NT2/D1 (cell line): ENCODE data around the gene CSAG1.
"Not testable (repeated sequence)": the region's sequence is repeated elsewhere in the genome, so short reads cannot be mapped to it uniquely, and the experiment has no call there.

Source experiments
- DNase-seq: peaks from one replicate; pipeline ENCODE4 v3.0.0-alpha.2; 2011; ENCODE audit warnings: low read depth, low spot score
- H3K27me3 ChIP-seq: 2 replicates; pipeline ENCODE4 v1.6.0; 2011; ENCODE audit warnings: mild to moderate bottlenecking; ENCODE audit not compliant: insufficient read length, insufficient read depth
- H3K36me3 ChIP-seq: 2 replicates; pipeline ENCODE4 v1.6.1; 2011; ENCODE audit warnings: mild to moderate bottlenecking, low read length, mixed read lengths; ENCODE audit not compliant: insufficient read depth, insufficient read length
- H3K4me1 ChIP-seq: 2 replicates; pipeline ENCODE4 v1.5.1; 2011; ENCODE audit not compliant: insufficient read depth, insufficient read length
- H3K4me3 ChIP-seq: 2 replicates; pipeline ENCODE4 v1.5.1; 2011; ENCODE audit warnings: low read depth; ENCODE audit not compliant: insufficient read length
- H3K9ac ChIP-seq: 2 replicates; pipeline ENCODE4 v1.6.0; 2011; ENCODE audit warnings: low read depth; ENCODE audit not compliant: insufficient read length
- H3K9me3 ChIP-seq: 2 replicates; pipeline ENCODE4 v1.5.1; 2011; ENCODE audit warnings: mild to moderate bottlenecking, low read length; ENCODE audit not compliant: insufficient read depth
- SUZ12 ChIP-seq: IDR thresholded peaks from 2 replicates; pipeline ENCODE4 v1.6.1; 2011; ENCODE audit not compliant: insufficient read length, insufficient read depth; ENCODE audit errors: extremely low read depth

Gene CSAG1

GRCh38 chrX:152733261-152733975 lies at the start of gene CSAG1, which contains the start of gene MAGEA12:
TSS of gene CSAG1 (minus strand) at chrX:152733721. CDS start at chrX:152732460, 1,261 bp downstream.
TSS of gene MAGEA12 (plus strand) at chrX:152733757. CDS start at chrX:152736162, 2,405 bp downstream.
- no peak within 1 kb of the TSS for H3K4me3 ChIP-seq
- H3K9ac ChIP-seq: no peak within 1 kb of the TSS
- no peaks in the 10 kb centered on the region for H3K4me1 ChIP-seq
- no peak for TF ChIP-seq SUZ12
- no peaks in the 10 kb centered on the region for H3K27me3 ChIP-seq
- no peaks in the 10 kb centered on the region for H3K36me3 ChIP-seq
- H3K9me3 ChIP-seq: no peaks in the 10 kb centered on the region
- DNase-seq: no peak

GRCh38 chrX:152769549-152770289 lies 36.2 kb upstream of the CSAG1 start, which contains the start of gene MAGEA6:
TSS of gene MAGEA6 (minus strand) at chrX:152769689. CDS start at chrX:152767650, 2,039 bp downstream.
- H3K27me3 ChIP-seq, H3K4me3 ChIP-seq, H3K36me3 ChIP-seq, H3K4me1 ChIP-seq, H3K9ac ChIP-seq, DNase-seq, H3K9me3 ChIP-seq: not testable (repeated sequence)

- not testable (repeated sequence) for H3K9ac ChIP-seq, H3K9me3 ChIP-seq, H3K4me1 ChIP-seq, DNase-seq, H3K4me3 ChIP-seq, H3K36me3 ChIP-seq, H3K27me3 ChIP-seq
Observed at GRCh38 chrX:152766562-152766961, 33.0 kb upstream of the CSAG1 start.

- not testable (repeated sequence) for H3K9ac ChIP-seq
Observed at GRCh38 chrX:152761582-152761981, 28.1 kb upstream of the CSAG1 start.

DNA sequence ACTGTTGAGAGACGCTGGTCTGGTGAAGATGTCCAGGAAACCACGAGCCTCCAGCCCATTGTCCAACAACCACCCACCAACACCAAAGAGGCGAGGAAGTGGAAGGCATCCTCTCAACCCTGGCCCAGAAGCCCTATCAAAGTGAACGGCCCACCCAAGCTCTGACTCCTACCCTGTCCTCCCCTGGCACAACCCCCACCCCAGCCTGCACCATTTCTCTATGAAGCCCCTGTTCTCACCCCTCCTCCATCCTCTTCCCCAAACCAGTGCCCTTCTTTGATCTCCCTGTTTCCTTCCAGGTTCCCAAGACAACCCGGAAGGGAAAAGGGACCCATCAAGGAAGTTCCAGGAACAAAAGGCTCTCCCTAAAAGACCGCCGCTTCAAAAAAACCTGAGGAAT lies 26.0 kb upstream of the CSAG1 start:
- not testable (repeated sequence) for H3K36me3 ChIP-seq, H3K4me1 ChIP-seq, H3K9me3 ChIP-seq, H3K27me3 ChIP-seq, H3K4me3 ChIP-seq, DNase-seq, H3K9ac ChIP-seq

More at GRCh38 chrX:152761582-152761981, 28.1 kb upstream of the CSAG1 start:
- not testable (repeated sequence) for DNase-seq, H3K4me3 ChIP-seq, H3K9me3 ChIP-seq, H3K27me3 ChIP-seq, H3K36me3 ChIP-seq, H3K4me1 ChIP-seq

DNA sequence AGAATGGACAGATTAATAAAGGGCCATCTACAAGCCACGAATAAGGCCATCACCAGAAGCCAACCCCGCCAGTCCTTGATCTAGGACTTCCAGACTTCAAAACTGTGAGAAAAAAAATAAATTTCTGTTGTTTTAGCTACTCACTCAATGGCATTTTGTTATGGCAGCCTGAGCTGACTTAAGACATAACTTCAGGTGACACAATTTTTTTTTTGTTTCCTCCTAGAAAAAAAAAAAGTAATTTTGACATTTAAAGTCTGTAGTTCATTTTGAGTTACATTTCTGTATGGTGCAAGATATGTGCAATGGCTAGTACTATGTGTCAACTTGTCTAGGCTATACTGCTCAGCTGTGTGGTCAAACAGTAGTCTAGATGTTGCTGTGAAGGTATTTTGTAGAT lies 25.4 kb upstream of the CSAG1 start, which contains the start of gene CSAG3:
Gene CSAG3, plus strand, starts transcription at position 301 of the 400 bp plus-strand sequence.
- not testable (repeated sequence) for H3K27me3 ChIP-seq, H3K9ac ChIP-seq, DNase-seq, H3K9me3 ChIP-seq, H3K4me3 ChIP-seq, H3K4me1 ChIP-seq, H3K36me3 ChIP-seq

DNA sequence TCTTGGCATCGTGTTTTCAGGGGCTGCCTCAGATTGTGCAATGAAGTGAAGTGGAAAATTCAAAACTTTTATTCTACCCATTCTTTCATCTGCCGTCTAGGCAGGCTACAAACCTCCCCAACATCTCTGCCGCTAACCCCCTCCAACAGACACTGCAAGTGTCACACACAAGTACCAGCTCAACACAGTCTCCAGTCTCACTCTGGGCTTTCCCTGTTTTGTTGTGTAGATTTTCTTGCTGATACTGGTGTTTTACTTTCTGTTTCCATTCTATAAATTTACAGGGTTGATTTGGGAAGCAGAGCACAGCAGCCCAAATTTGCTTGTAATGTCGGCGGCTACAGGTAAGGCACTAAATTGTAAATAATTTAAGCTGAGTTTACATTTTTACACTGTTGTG lies 21.4 kb upstream of the CSAG1 start:
- DNase-seq, H3K9me3 ChIP-seq, H3K4me3 ChIP-seq, H3K36me3 ChIP-seq, H3K9ac ChIP-seq, H3K27me3 ChIP-seq, H3K4me1 ChIP-seq: not testable (repeated sequence)

DNA sequence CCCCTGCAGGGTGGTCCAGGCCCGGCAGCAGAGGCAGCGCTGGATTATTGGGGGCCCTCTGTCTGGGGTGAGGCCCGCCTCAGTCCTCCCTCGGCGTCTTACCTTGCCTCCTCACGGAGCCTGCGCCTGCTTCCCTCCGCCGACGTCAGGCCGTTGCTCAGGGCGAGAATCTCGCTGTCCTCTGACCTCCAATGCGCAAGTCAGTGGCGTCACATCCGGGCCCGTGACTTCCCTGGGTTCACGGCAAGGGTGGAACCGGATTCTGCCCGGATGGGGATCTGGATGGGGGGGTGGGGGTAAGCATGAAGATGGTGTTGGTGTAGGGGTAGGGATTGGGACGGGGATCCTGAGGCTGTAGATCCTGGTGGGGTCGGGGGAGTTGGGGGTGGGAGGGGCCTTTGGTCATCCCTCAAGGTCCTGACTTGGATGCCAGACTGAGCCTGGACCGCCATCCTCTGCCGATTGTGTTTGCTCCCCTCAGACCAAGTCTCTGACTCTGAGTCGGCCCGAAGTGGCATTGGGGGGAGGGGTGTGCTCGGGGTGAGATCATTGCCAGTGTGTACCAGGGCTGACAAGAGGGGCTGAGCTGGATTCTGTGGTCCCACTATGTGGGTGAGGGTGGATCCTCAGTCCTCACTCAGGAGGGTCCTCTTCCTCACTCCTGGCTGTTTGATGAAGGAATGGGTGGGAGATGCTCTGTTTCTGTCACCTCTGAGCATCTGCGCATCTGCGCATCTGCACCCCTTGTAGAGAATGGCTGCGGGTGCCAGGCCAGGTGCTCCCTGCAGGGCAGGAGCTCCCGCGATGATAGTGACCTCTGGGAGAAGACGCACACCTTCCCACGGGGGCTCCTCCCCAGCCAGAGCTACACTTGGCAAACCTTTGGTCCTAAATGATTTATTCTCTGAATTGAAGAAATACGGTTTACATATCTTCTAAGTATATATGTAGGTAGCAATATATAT lies 20.4 kb upstream of the CSAG1 start, which contains the start of gene MAGEA2:
Gene MAGEA2, minus strand, starts transcription at position 157 of the 965 bp plus-strand sequence. CDS start 2,479 bp downstream, outside the sequence.
- not testable (repeated sequence) for H3K9me3 ChIP-seq, DNase-seq, H3K4me1 ChIP-seq

More for the DNA sequence above, 20.4 kb upstream of the CSAG1 start, which contains the start of gene MAGEA2:
- H3K27me3 ChIP-seq, H3K36me3 ChIP-seq, H3K9ac ChIP-seq, H3K4me3 ChIP-seq: not testable (repeated sequence)
